Panc1 (cell line): ENCODE results near the gene DHRS13.

ENCODE experiments used
- CTCF ChIP-seq: fragments of 450-650 bp; IDR thresholded peaks from 2 replicates; pipeline ENCODE4 v1.5.1; 2017; ENCODE audit warnings: mild to moderate bottlenecking
- REST ChIP-seq, 2 experiments: IDR thresholded peaks; 2 replicates each; pipeline ENCODE4 v1.6.1; 2011 to 2012; ENCODE audit warnings: low read depth in 2 of 2, control low read depth in 1 of 2, low read length in 1 of 2, mild to moderate bottlenecking in 1 of 2, moderate library complexity in 1 of 2; ENCODE audit not compliant: insufficient read depth in 1 of 2

DNA sequence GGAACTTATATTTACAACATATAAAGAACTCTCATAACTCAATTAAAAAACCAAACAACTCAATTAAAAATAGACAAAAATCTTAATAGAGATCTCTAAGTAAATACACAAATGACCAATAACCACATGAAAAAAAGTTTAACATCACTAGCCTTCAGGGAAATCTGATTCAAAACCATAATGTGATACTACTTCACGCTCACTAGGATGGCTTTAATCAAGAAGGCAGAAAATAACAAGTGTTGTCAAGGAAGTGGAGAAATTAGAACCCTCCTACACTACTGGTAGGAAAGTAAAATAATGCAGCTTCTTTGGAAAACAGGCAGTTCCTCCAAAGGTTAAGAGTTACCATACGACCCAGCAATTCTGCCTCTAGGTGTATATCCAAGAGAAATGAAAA is 40.0 kb upstream of the DHRS13 start:
- TF ChIP-seq CTCF (no peak), REST (IDR thresholded peaks at IDR 0.05; ENCODE audit: insufficient read depth in 1 of 2, low read depth in 2 of 2, low read length in 1 of 2) (no peak)
